Ovary (tissue), 9 donors: Measurements from ENCODE around the gene MYT1. TPM values are rescaled to one million over a fixed set of nuclear protein-coding genes. Genes with fewer than 3 reads are reported as not detected.

Source experiments
- DNase-seq, 5 donors: peaks; one replicate each; pipeline ENCODE4 v3.0.0-alpha.2; 2019 to 2020
- H3K27ac ChIP-seq, 2 donors: fragments of 200-600 bp; one replicate each; pipeline versions ENCODE4 v1.5.1 to v1.8.0; 2019 to 2022
- H3K27me3 ChIP-seq: fragments of 200-600 bp; one replicate; pipeline ENCODE4 v1.8.0; 2022
- H3K36me3 ChIP-seq: fragments of 200-600 bp; sonication (generic); one replicate; pipeline ENCODE4 v1.5.1; 2019
- H3K4me1 ChIP-seq: one replicate; pipeline ENCODE4 v1.8.1; 2013; ENCODE audit warnings: mild to moderate bottlenecking, moderate library complexity; ENCODE audit not compliant: insufficient read depth
- H3K4me3 ChIP-seq: fragments of 200-600 bp; sonication (generic); one replicate; pipeline ENCODE4 v1.5.1; 2017
- H3K9me3 ChIP-seq, 2 donors: fragments of 200-600 bp in 1 of 2; sonication (generic) in 1 of 2; one replicate each; pipeline versions ENCODE4 v1.5.1 to v1.8.1; 2013 to 2019; ENCODE audit warnings: mild to moderate bottlenecking in 1 of 2, moderate library complexity in 1 of 2
- EP300 ChIP-seq: sonication (generic); formaldehyde crosslinking; IDR thresholded peaks from one replicate; pipeline ENCODE4 v1.6.1; 2017; ENCODE audit warnings: antibody characterized with exemption
- POLR2A ChIP-seq: fragments of 450-650 bp; IDR thresholded peaks from one replicate; pipeline ENCODE4 v1.6.1; 2017; ENCODE audit warnings: antibody characterized with exemption, mild to moderate bottlenecking, moderate library complexity
- WGBS, 3 donors: extraction: QIAGEN DNeasy Blood & Tissue Kit in 1 of 3; methylation state at CpG; one replicate each; pipeline versions ENCODE4 v1.1.5 to v1.1.7; 2013 to 2017; 5-methylcytosine and 5-hydroxymethylcytosine counted together
- intact Hi-C, 4 donors: fragments of 100-400 bp; cut with DNase I; formaldehyde crosslinking; loops; one replicate each; pipeline versions ENCODE4 v1.11.0 to v1.15.1; 2022 to 2023
- polyA plus RNA-seq, 2 donors: library from polyadenylated mRNA; stranded (reverse); fragments of 200-250 nt in 1 of 2; fragments of 350-450 nt in 1 of 2; fragmentation: Illumina TruSeq in 1 of 2; extraction: RNeasy Lipid Tissue Mini Kit (QIAGEN cat#74804) in 1 of 2; gene quantifications; one replicate each; pipeline ENCODE4 v1.2.3, GENCODE V29; 2013 to 2014
- total RNA-seq, 7 donors: library from RNA; depleted of rRNA in 2 of 7; stranded (reverse); fragments of >200 nt in 2 of 7; fragmentation: NEBNext Ultra II Directional in 3 of 7; extraction: Animal tissue kit (Norgen Biotek cat#: 25700) in 3 of 7; gene quantifications; one replicate each; pipeline versions ENCODE4 v1.1.0 to v1.2.4, GENCODE V29; 2016 to 2023
- TF ChIP-seq, protein P1 (sequence below), 3 donors: fragments of 450-650 bp in 2 of 3; fragments of 200-600 bp in 1 of 3; IDR thresholded peaks; one replicate each; pipeline versions ENCODE4 v1.5.1 to v1.8.0; 2016 to 2022; ENCODE audit warnings: antibody characterized with exemption in 3 of 3, mild to moderate bottlenecking in 1 of 3
- donor health status: DM: no; HTN: no; CAD: no; lungs with moderate emphysema.
- donor health status: DM: no; HTN: no; CAD: no.
- donor health status: Bipolar disorder and iron deficiency.
- donor health status: DM: yes; HTN: yes; CAD: no.
- donor health status: DM: no; HTN: no; CAD: no.
- donor health status: DM: yes; HTN: yes; CAD: no.

The MYT1 gene
- total and polyA plus RNA-seq, 9 donors: 0.05 to 0.25 (median 0.13) TPM; not detected in 1

DNA sequence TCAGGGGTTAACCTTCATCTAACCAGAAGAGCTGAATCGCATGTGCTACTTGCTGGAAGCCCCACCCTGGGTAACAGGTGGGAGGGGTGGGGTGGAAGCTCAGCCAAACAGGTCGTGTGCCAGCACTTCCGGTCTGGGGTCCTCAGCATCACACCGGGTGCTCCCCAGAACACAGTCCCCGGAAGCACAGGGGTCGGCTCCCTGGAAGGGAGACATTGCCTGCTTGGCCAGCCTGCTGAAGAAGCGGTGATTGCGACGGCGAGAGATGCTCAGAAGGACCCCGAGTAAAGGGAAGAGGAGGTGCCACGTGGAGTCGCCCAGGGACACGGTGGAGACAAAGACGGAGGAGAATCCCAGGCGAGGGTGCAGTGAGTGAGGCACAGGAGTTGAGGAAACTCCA is 36.5 kb downstream of the MYT1 start:
- WGBS, 3 donors: 80 to 85% (median 85%) methylated on average over 16 of the region's 16 CpGs
- no peak for DNase-seq
- intact Hi-C loops: no loop called here
- Histone ChIP-seq H3K4me1 (no peaks in the 10 kb centered on the region), H3K27ac (no peak overlapping the region), H3K4me3 (no peak overlapping the region), H3K36me3 (no peaks in the 10 kb centered on the region), H3K27me3 (no peaks in the 10 kb centered on the region), H3K9me3 (no peaks in the 10 kb centered on the region)
- TF ChIP-seq, protein P1, sequence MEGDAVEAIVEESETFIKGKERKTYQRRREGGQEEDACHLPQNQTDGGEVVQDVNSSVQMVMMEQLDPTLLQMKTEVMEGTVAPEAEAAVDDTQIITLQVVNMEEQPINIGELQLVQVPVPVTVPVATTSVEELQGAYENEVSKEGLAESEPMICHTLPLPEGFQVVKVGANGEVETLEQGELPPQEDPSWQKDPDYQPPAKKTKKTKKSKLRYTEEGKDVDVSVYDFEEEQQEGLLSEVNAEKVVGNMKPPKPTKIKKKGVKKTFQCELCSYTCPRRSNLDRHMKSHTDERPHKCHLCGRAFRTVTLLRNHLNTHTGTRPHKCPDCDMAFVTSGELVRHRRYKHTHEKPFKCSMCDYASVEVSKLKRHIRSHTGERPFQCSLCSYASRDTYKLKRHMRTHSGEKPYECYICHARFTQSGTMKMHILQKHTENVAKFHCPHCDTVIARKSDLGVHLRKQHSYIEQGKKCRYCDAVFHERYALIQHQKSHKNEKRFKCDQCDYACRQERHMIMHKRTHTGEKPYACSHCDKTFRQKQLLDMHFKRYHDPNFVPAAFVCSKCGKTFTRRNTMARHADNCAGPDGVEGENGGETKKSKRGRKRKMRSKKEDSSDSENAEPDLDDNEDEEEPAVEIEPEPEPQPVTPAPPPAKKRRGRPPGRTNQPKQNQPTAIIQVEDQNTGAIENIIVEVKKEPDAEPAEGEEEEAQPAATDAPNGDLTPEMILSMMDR (IDR thresholded peaks at IDR 0.05): no peak
- TF ChIP-seq POLR2A (no peak), EP300 (no peak)

DNA sequence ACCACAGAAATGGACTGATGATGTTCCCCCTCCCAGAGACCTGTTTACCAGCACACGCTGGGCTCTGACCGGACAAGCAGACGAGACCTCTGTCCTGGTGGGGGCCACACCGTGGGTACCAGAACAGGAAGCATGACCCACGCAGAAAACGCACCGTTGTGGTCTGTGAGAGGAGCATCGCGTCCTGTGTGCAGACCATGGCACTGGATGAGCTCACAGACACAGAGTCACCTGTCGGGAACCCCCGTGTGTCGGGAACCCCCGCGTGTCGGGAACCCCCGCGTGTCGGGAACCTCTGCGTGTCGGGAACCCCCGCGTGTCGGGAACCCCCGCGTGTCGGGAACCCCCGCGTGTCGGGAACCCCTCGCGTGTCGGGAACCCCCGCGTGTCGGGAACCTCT is 37.4 kb downstream of the MYT1 start:
- intact Hi-C loops: no loop called here
- no peaks in the 10 kb centered on the region for H3K4me1 ChIP-seq

DNA sequence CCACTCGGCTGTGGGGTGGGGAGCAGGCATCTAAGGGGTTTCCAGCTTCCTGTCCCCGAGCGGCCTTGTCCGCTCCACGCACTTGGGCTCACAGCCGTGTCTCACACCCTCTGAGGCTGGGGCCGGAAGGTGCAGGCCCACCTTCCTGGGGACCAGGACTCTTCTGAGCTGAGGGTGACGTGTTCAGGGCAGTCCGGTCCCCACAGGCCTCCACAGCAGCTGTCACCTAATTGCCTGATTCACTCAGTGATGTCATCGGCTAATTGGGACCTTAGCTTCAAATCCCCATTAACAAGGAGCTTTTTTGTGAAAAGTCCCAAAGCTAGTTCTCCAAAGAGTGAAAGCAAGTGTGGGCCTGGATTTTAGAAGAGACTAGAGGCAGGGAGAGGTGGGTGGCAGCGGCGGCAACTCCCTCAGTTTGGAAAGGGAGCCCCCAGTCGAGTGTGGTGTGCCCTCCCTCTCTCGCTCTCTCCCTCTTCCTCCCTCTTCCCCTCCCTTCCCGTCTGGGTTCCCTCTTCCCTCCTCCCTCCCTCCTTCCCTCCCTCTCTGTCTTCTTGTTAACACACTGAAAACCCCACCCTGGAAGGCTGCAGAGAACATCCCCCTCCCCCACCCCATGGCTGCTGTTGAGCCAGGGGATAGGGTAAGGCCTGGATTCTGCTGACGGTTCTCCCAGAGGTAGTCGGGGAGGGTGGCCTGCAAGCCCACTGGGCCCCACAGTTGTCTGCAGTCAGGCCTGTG is 39.0 kb downstream of the MYT1 start:
- TF ChIP-seq EP300: no peak
- TF ChIP-seq, protein P1 (IDR thresholded peaks at IDR 0.05): no peak
- TF ChIP-seq POLR2A: no peak
- no peak overlapping the region for H3K27ac ChIP-seq
- intact Hi-C loops: no loop called here
- H3K9me3 ChIP-seq: no peaks in the 10 kb centered on the region
- no peak overlapping the region for H3K4me3 ChIP-seq
- no peak for DNase-seq
- H3K27me3 ChIP-seq: no peaks in the 10 kb centered on the region
- H3K36me3 ChIP-seq: no peaks in the 10 kb centered on the region
- 59 to 73% (median 59%) methylated on average over 17 of the region's 17 CpGs for WGBS, 3 donors
- H3K4me1 ChIP-seq: no peaks in the 10 kb centered on the region

More for the DNA sequence above, 37.4 kb downstream of the MYT1 start:
- TF ChIP-seq POLR2A: no peak
- TF ChIP-seq, protein P1 (IDR thresholded peaks at IDR 0.05): no peak
- TF ChIP-seq EP300: no peak
- no peak for DNase-seq
- Histone ChIP-seq H3K36me3 (no peaks in the 10 kb centered on the region), H3K27me3 (no peaks in the 10 kb centered on the region), H3K4me3 (no peak overlapping the region), H3K27ac (no peak overlapping the region), H3K9me3 (no peaks in the 10 kb centered on the region)
- 91 to 92% (median 92%) methylated on average over 34 to 35 of the region's 35 CpGs for WGBS, 3 donors

DNA sequence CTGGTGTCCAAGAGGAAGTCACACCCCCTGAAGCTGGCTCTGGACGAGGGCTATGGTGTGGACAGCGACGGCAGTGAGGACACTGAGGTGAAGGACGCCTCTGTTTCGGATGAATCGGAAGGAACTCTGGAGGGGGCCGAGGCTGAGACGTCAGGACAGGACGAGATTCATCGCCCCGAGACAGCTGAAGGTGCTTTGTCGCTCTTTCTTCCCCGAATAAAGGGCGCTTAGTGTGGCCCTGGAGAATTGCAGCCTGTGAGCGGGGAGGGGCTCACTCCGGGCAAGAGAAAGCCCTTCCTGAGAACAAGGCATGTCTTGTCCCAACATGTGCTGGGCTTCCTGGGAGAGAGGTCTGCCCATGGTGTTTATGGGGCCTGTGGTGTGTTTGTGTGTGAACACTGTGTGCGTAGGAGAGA is 41.4 kb downstream of the MYT1 start:
- 69 to 72% (median 71%) methylated on average over 17 of the region's 17 CpGs for WGBS, 3 donors
- no peaks in the 10 kb centered on the region for H3K36me3 ChIP-seq
- H3K9me3 ChIP-seq: no peaks in the 10 kb centered on the region
- no peak overlapping the region for H3K4me3 ChIP-seq
- no peaks in the 10 kb centered on the region for H3K27me3 ChIP-seq
- DNase-seq: no peak
- intact Hi-C loops: no loop called here
- H3K27ac ChIP-seq: no peak overlapping the region
- TF ChIP-seq EP300: no peak
- TF ChIP-seq, protein P1 (IDR thresholded peaks at IDR 0.05): no peak
- TF ChIP-seq POLR2A: no peak
- no peaks in the 10 kb centered on the region for H3K4me1 ChIP-seq
